ENCODE measurements around the gene GPRC5C.

The GPRC5C gene

DNA sequence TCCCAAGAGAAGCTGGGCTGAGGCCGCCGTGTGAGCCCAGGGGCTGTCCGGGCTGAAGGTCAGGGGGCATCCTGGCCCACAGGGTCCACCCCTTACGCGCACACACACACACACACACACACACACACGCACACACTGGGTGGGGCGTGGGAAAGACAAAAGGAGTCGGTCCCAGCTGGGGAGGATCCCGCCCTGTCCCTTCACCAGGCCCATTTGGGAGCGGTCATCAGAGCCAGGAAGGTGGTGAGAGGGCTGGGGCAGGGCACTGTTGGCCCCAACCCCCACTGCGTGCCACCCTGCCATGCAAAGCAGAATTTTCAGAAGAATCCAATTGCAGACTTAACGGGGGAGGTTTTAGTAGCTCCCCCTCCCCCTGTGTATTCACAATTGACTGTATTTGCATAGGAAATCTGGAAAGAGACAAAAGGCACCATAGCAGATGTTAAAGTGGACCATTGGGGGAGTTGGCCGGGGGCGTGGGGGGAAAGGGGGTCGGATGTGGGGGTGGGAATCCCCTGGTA, 23.2 kb downstream of the GPRC5C start:
- Histone ChIP-seq H3K9me3 (ENCODE audit: control insufficient read depth, insufficient read depth, low read depth, low read length) (no peaks in the 10 kb centered on the region), H3K4me1 (ENCODE audit: control insufficient read depth, insufficient read depth, low read length) (peaks cover 8% of the 10 kb centered on the region), H3K27ac (ENCODE audit: extremely low read depth, low read depth, low read length) (no peak overlapping the region), H3K4me3 (ENCODE audit: low read depth, low read length) (no peak overlapping the region), H3K36me3 (ENCODE audit: control insufficient read depth in 2 of 2, insufficient read depth in 1 of 2, low read length in 2 of 2) (no peaks in the 10 kb centered on the region)
- ChIA-PET CTCF (interaction anchor here (0.6 to 11.7 kb wide), 13 partner anchors 11 to 157 kb away, joined by 3 to 453 read pairs (median 3); partner anchors contain the start of genes BTBD17 and CD300A), POLR2A (interaction anchor here (1.0 to 2.3 kb wide), 5 partner anchors 12 to 134 kb away, joined by 3 to 16 read pairs (median 4); no protein-coding TSS in a partner anchor)
- TF ChIP-seq BCL11A (tag by site-specific recombination; IDR thresholded peaks at IDR 0.05; ENCODE audit: low read depth) (no peak; the same call in 1 of the 2 replicates), ZNF121 (tag by site-specific recombination; IDR thresholded peaks at IDR 0.05) (no peak), ZNF624 (tag by site-specific recombination; IDR thresholded peaks at IDR 0.05) (no peak), ZNF138 (tag by site-specific recombination; IDR thresholded peaks at IDR 0.05; ENCODE audit: borderline replicate concordance) (no peak), ZFHX2 (tag by site-specific recombination; conservative IDR thresholded peaks at IDR 0.05) (peak; percentile 46), ZBTB20 (tag by site-specific recombination; IDR thresholded peaks at IDR 0.05) (no peak), ZNF202 (tag by site-specific recombination; IDR thresholded peaks at IDR 0.05; ENCODE audit: borderline replicate concordance) (no peak), ZNF785 (tag by site-specific recombination; IDR thresholded peaks at IDR 0.05) (no peak), ZNF433 (tag by site-specific recombination; IDR thresholded peaks at IDR 0.05; ENCODE audit: low read depth) (no peak), ZFP41 (tag by site-specific recombination; IDR thresholded peaks at IDR 0.05; ENCODE audit: borderline replicate concordance) (no peak), INSM2 (tag by site-specific recombination; IDR thresholded peaks at IDR 0.05) (no peak), KLF1 (tag by site-specific recombination; IDR thresholded peaks at IDR 0.05) (peak; percentile 100), ZBTB8A (tag by site-specific recombination; IDR thresholded peaks at IDR 0.05) (no peak), KLF7 (tag by site-specific recombination; IDR thresholded peaks at IDR 0.05; ENCODE audit: borderline replicate concordance) (peak; percentile 65; the same call in 1 of the 2 replicates), WT1 (tag by site-specific recombination; IDR thresholded peaks at IDR 0.05) (no peak), EGR2 (tag by site-specific recombination; IDR thresholded peaks at IDR 0.05; ENCODE audit: low read depth) (peak; percentile 37; the same call in 1 of the 2 replicates)
- TF ChIP-seq, protein P1, sequence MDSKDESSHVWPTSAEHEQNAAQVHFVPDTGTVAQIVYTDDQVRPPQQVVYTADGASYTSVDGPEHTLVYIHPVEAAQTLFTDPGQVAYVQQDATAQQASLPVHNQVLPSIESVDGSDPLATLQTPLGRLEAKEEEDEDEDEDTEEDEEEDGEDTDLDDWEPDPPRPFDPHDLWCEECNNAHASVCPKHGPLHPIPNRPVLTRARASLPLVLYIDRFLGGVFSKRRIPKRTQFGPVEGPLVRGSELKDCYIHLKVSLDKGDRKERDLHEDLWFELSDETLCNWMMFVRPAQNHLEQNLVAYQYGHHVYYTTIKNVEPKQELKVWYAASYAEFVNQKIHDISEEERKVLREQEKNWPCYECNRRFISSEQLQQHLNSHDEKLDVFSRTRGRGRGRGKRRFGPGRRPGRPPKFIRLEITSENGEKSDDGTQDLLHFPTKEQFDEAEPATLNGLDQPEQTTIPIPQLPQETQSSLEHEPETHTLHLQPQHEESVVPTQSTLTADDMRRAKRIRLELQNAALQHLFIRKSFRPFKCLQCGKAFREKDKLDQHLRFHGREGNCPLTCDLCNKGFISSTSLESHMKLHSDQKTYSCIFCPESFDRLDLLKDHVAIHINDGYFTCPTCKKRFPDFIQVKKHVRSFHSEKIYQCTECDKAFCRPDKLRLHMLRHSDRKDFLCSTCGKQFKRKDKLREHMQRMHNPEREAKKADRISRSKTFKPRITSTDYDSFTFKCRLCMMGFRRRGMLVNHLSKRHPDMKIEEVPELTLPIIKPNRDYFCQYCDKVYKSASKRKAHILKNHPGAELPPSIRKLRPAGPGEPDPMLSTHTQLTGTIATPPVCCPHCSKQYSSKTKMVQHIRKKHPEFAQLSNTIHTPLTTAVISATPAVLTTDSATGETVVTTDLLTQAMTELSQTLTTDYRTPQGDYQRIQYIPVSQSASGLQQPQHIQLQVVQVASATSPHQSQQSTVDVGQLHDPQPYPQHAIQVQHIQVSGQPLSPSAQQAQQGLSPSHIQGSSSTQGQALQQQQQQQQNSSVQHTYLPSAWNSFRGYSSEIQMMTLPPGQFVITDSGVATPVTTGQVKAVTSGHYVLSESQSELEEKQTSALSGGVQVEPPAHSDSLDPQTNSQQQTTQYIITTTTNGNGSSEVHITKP (tag by site-specific recombination; IDR thresholded peaks at IDR 0.05): peak; percentile 53; the same call in 1 of the 2 replicates
- TF ChIP-seq, protein P2, sequence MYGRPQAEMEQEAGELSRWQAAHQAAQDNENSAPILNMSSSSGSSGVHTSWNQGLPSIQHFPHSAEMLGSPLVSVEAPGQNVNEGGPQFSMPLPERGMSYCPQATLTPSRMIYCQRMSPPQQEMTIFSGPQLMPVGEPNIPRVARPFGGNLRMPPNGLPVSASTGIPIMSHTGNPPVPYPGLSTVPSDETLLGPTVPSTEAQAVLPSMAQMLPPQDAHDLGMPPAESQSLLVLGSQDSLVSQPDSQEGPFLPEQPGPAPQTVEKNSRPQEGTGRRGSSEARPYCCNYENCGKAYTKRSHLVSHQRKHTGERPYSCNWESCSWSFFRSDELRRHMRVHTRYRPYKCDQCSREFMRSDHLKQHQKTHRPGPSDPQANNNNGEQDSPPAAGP (tag by site-specific recombination; IDR thresholded peaks at IDR 0.05): peak; percentile 98
- TF ChIP-seq, protein P3, sequence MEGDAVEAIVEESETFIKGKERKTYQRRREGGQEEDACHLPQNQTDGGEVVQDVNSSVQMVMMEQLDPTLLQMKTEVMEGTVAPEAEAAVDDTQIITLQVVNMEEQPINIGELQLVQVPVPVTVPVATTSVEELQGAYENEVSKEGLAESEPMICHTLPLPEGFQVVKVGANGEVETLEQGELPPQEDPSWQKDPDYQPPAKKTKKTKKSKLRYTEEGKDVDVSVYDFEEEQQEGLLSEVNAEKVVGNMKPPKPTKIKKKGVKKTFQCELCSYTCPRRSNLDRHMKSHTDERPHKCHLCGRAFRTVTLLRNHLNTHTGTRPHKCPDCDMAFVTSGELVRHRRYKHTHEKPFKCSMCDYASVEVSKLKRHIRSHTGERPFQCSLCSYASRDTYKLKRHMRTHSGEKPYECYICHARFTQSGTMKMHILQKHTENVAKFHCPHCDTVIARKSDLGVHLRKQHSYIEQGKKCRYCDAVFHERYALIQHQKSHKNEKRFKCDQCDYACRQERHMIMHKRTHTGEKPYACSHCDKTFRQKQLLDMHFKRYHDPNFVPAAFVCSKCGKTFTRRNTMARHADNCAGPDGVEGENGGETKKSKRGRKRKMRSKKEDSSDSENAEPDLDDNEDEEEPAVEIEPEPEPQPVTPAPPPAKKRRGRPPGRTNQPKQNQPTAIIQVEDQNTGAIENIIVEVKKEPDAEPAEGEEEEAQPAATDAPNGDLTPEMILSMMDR (tag by site-specific recombination; IDR thresholded peaks at IDR 0.05): no peak
- TF ChIP-seq, protein P4, sequence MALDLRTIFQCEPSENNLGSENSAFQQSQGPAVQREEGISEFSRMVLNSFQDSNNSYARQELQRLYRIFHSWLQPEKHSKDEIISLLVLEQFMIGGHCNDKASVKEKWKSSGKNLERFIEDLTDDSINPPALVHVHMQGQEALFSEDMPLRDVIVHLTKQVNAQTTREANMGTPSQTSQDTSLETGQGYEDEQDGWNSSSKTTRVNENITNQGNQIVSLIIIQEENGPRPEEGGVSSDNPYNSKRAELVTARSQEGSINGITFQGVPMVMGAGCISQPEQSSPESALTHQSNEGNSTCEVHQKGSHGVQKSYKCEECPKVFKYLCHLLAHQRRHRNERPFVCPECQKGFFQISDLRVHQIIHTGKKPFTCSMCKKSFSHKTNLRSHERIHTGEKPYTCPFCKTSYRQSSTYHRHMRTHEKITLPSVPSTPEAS (tag by site-specific recombination; IDR thresholded peaks at IDR 0.05): peak; percentile 87
